DOHH2 (cell line): ENCODE data around the gene FGF3.

Experiments
- H3F3A ChIP-seq: fragments of 200-600 bp; sonication (generic), shearing (Covaris generic); 2 replicates; pipeline ENCODE4 v1.6.0; 2016; ENCODE audit warnings: antibody characterized with exemption, mild to moderate bottlenecking; ENCODE audit not compliant: control insufficient read depth, insufficient read depth
- H3K27ac ChIP-seq: fragments of 200-600 bp; sonication (generic); 2 replicates; pipeline ENCODE4 v1.5.1; 2014; ENCODE audit warnings: low read depth, mild to moderate bottlenecking, low read length, moderate library complexity
- H3K27me3 ChIP-seq: fragments of 200-600 bp; sonication (generic); 2 replicates; pipeline ENCODE4 v1.6.1; 2014; ENCODE audit warnings: mild to moderate bottlenecking, low read length, mixed read lengths; ENCODE audit not compliant: control insufficient read depth
- H3K36me3 ChIP-seq: fragments of 200-600 bp; sonication (generic); 2 replicates; pipeline ENCODE4 v1.6.1; 2014; ENCODE audit warnings: mild to moderate bottlenecking, low read length, moderate library complexity, mixed read lengths; ENCODE audit not compliant: control insufficient read depth
- H3K4me1 ChIP-seq: fragments of 200-600 bp; sonication (generic); 2 replicates; pipeline ENCODE4 v1.6.1; 2014; ENCODE audit warnings: mild to moderate bottlenecking, low read length, mixed read lengths; ENCODE audit not compliant: control insufficient read depth
- H3K4me2 ChIP-seq: fragments of 200-600 bp; sonication (generic); 2 replicates; pipeline ENCODE4 v1.6.0; 2014; ENCODE audit warnings: mild to moderate bottlenecking, low read length, moderate library complexity
- H3K4me3 ChIP-seq: fragments of 200-600 bp; sonication (generic); 2 replicates; pipeline ENCODE4 v1.5.1; 2014; ENCODE audit warnings: mild to moderate bottlenecking, low read length, mixed read lengths
- H3K79me2 ChIP-seq: fragments of 200-600 bp; sonication (generic); 2 replicates; pipeline ENCODE4 v1.6.1; 2014; ENCODE audit warnings: mild to moderate bottlenecking, low read length, mixed read lengths; ENCODE audit not compliant: control insufficient read depth
- H3K9me2 ChIP-seq: fragments of 200-600 bp; sonication (generic); replicated peaks from 2 replicates; pipeline ENCODE4 v1.6.1; 2014; ENCODE audit warnings: mild to moderate bottlenecking, low read length, mixed read lengths; ENCODE audit not compliant: control insufficient read depth
- H3K9me3 ChIP-seq: fragments of 200-600 bp; sonication (generic); 2 replicates; pipeline ENCODE4 v1.6.1; 2014; ENCODE audit warnings: antibody characterized with exemption, low read length, mixed read lengths; ENCODE audit not compliant: control insufficient read depth, insufficient read depth
- H4K20me1 ChIP-seq: fragments of 200-600 bp; sonication (generic); 2 replicates; pipeline ENCODE4 v1.6.0; 2014; ENCODE audit warnings: low read depth, mild to moderate bottlenecking, antibody characterized with exemption, low read length, moderate library complexity; ENCODE audit not compliant: control insufficient read depth, insufficient read depth
- EZH2phosphoT487 ChIP-seq: fragments of 200-600 bp; sonication (generic); IDR thresholded peaks from 2 replicates; pipeline ENCODE4 v1.6.1; 2017; ENCODE audit warnings: borderline replicate concordance, mild to moderate bottlenecking, antibody characterized with exemption, low read length, moderate library complexity, mixed read lengths
- TF ChIP-seq, protein P1 (sequence below): fragments of 200-600 bp; sonication (generic); IDR thresholded peaks from one replicate; pipeline ENCODE4 v1.5.1; 2014; ENCODE audit warnings: antibody characterized with exemption, mild to moderate bottlenecking, low read depth, low read length; ENCODE audit not compliant: poor library complexity, severe bottlenecking

The FGF3 gene

DNA sequence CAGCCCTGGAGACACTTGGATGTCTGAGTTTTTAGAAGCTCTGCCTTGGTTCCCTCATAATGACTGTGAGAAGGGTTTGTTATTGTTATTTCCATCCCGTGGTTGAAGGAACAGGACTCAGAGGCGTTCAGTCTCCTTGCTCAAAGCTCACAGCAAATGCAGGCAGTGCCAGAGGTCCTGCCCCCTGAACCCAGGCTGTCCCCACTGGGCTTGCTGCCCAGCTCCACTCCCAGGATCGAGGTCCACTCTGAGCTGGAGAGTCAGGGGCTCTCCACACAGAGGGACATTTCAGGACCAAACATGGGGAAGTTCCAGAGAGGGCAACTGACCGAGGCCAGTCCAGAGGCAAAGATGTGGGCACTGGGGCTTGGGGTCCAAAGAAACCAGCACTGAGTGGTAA is 58.9 kb downstream of the FGF3 start:
- Histone ChIP-seq H3K9me3 (no peaks in the 10 kb centered on the region), H3K4me3 (no peak overlapping the region), H4K20me1 (no peaks in the 10 kb centered on the region), H3K27ac (no peak overlapping the region), H3K36me3 (no peaks in the 10 kb centered on the region), H3K27me3 (no peaks in the 10 kb centered on the region), H3K4me1 (no peaks in the 10 kb centered on the region), H3K9me2 (no peaks in the 10 kb centered on the region), H3F3A (no peaks in the 10 kb centered on the region), H3K4me2 (no peak overlapping the region), H3K79me2 (no peaks in the 10 kb centered on the region)
- TF ChIP-seq EZH2phosphoT487 = no peak
- TF ChIP-seq, protein P1, sequence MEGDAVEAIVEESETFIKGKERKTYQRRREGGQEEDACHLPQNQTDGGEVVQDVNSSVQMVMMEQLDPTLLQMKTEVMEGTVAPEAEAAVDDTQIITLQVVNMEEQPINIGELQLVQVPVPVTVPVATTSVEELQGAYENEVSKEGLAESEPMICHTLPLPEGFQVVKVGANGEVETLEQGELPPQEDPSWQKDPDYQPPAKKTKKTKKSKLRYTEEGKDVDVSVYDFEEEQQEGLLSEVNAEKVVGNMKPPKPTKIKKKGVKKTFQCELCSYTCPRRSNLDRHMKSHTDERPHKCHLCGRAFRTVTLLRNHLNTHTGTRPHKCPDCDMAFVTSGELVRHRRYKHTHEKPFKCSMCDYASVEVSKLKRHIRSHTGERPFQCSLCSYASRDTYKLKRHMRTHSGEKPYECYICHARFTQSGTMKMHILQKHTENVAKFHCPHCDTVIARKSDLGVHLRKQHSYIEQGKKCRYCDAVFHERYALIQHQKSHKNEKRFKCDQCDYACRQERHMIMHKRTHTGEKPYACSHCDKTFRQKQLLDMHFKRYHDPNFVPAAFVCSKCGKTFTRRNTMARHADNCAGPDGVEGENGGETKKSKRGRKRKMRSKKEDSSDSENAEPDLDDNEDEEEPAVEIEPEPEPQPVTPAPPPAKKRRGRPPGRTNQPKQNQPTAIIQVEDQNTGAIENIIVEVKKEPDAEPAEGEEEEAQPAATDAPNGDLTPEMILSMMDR = no peak
